A172 (cell line): ENCODE measurements around the gene IL21R. TPM values are rescaled to one million over a fixed set of nuclear protein-coding genes. Genes with fewer than 3 reads are reported as not detected.

Experiments used
- DNase-seq: peaks from one replicate; pipeline ENCODE4 v3.0.0-alpha.2; 2015; ENCODE audit warnings: low spot score
- total RNA-seq: library from RNA; depleted of rRNA; stranded (reverse); fragments of >200 nt; shearing (Covaris generic); gene quantifications from 2 replicates; pipeline ENCODE4 v1.2.3, GENCODE V29; 2014; rRNA removed

Gene IL21R
- total RNA-seq, 1 experiment from 2014 or later, result 6.6 TPM

GRCh38 chr16:27483624-27484023 lies 81.7 kb downstream of the IL21R start:
- DNase-seq, result no peak

GRCh38 chr16:27485126-27485525 lies 83.2 kb downstream of the IL21R start:
- no peak for DNase-seq

GRCh38 chr16:27485811-27486210 lies 83.8 kb downstream of the IL21R start:
- no peak for DNase-seq

- no peak for DNase-seq
Measured at GRCh38 chr16:27486344-27486743, 84.4 kb downstream of the IL21R start.

- DNase-seq, result no peak
Measured at GRCh38 chr16:27486760-27487159, 84.8 kb downstream of the IL21R start.

- no peak for DNase-seq
Measured at GRCh38 chr16:27489421-27489820, 87.4 kb downstream of the IL21R start.

GRCh38 chr16:27489906-27490305 lies 87.9 kb downstream of the IL21R start:
- no peak for DNase-seq

GRCh38 chr16:27491894-27492587 lies 90.1 kb downstream of the IL21R start:
- no peak for DNase-seq

GRCh38 chr16:27492588-27492979 lies 90.6 kb downstream of the IL21R start:
- no peak for DNase-seq

GRCh38 chr16:27495191-27495590 lies 93.2 kb downstream of the IL21R start:
- no peak for DNase-seq

GRCh38 chr16:27498031-27498825 lies 96.3 kb downstream of the IL21R start:
- DNase-seq, result no peak

- DNase-seq, result no peak
Measured at GRCh38 chr16:27498916-27499658, 97.1 kb downstream of the IL21R start.

- DNase-seq, result no peak
Measured at GRCh38 chr16:27499659-27500055, 97.7 kb downstream of the IL21R start.

- no peak for DNase-seq
Measured at GRCh38 chr16:27500801-27501200, 98.8 kb downstream of the IL21R start.

Other genes starting within 250 kb of the IL21R start
- 2.7 and 6.0 TPM in 2 replicates for gene KDM8, start 198.6 kb upstream of the IL21R start, total RNA-seq
- gene NSMCE1, start 133.4 kb upstream of the IL21R start, total RNA-seq, result 96.6 and 104 TPM in 2 replicates
- 21.2 and 25.6 TPM in 2 replicates for gene IL4R, start 88.2 kb upstream of the IL21R start, total RNA-seq
- 75.2 and 82.5 TPM in 2 replicates for gene GTF3C1, start 147.7 kb downstream of the IL21R start, total RNA-seq
- 8.2 and 24.7 TPM in 2 replicates for gene KATNIP, start 148.0 kb downstream of the IL21R start, total RNA-seq